IMR-90 (cell line): ENCODE results near the gene CDK6. TPM values are rescaled to one million over a fixed set of nuclear protein-coding genes. Genes with fewer than 3 reads are reported as not detected.
A peak's percentile ranks its signal among the peaks of the same experiment; 100 is the strongest.

ENCODE experiments used
- ATAC-seq: fragments of 200-7000 bp; cut with Tn5 transposase; 2 replicates; pipeline ENCODE4 v1.9.1; 2020; ENCODE audit warnings: low read depth, mild to moderate bottlenecking, moderate library complexity
- BruUV-seq: library from RNA; stranded (reverse); fragments of 400-500 nt; replicated peaks from 2 replicates; lab custom pipeline; 2021; lab: Mats Ljungman, UMichigan
- CTCF ChIA-PET: fragments of 300-600 bp; formaldehyde crosslinking; extraction: SDS; loops from one replicate; lab custom pipeline; 2021; ENCODE audit warnings: antibody characterized with exemption; lab: Yijun Ruan, JAX
- POLR2A ChIA-PET: fragments of 300-600 bp; sonication (Branson Sonifier 250); formaldehyde crosslinking; loops from one replicate; lab custom pipeline; 2022; ENCODE audit warnings: antibody characterized with exemption; ENCODE audit not compliant: unreplicated experiment; lab: Charles Lee
- DNase-seq: peaks from one replicate; pipeline ENCODE4 v3.0.0; 2013
- H2AFZ ChIP-seq: replicated peaks from 2 replicates; pipeline ENCODE3; 2013; ENCODE audit warnings: low read length, mild to moderate bottlenecking; ENCODE audit not compliant: poor library complexity
- H2AK5ac ChIP-seq: 2 replicates; pipeline ENCODE4 v1.6.1; 2013; ENCODE audit warnings: low read depth, low read length, inconsistent platforms
- H2AK9ac ChIP-seq: replicated peaks from 2 replicates; pipeline ENCODE3; 2013; ENCODE audit warnings: mild to moderate bottlenecking, low read depth, low read length, moderate library complexity; ENCODE audit not compliant: poor library complexity
- H2BK120ac ChIP-seq: 2 replicates; pipeline ENCODE4 v1.6.1; 2013; ENCODE audit warnings: low read depth, low read length, inconsistent platforms
- H2BK15ac ChIP-seq: 3 replicates; pipeline ENCODE4 v1.6.1; 2013; ENCODE audit warnings: low read depth, low read length, inconsistent platforms
- H2BK20ac ChIP-seq: 2 replicates; pipeline ENCODE4 v1.6.1; 2013; ENCODE audit warnings: low read depth, mild to moderate bottlenecking, inconsistent platforms, low read length, moderate library complexity
- H2BK5ac ChIP-seq: 2 replicates; pipeline ENCODE4 v1.6.1; 2013; ENCODE audit warnings: mild to moderate bottlenecking, low read depth, low read length, inconsistent platforms; ENCODE audit not compliant: poor library complexity, severe bottlenecking
- H3K14ac ChIP-seq: replicated peaks from 2 replicates; pipeline ENCODE4 v1.6.1; 2013; ENCODE audit warnings: low read depth, low read length, inconsistent platforms
- H3K18ac ChIP-seq: 2 replicates; pipeline ENCODE4 v1.6.1; 2013; ENCODE audit warnings: low read depth, low read length, control low read depth
- H3K23ac ChIP-seq: 2 replicates; pipeline ENCODE4 v1.6.1; 2013; ENCODE audit warnings: low read depth, low read length, inconsistent platforms
- H3K27ac ChIP-seq: 2 replicates; pipeline ENCODE4 v1.5.1; 2013; ENCODE audit warnings: mild to moderate bottlenecking, control low read depth, low read length; ENCODE audit not compliant: insufficient read depth
- H3K27me3 ChIP-seq: 2 replicates; pipeline ENCODE4 v1.6.1; 2013; ENCODE audit warnings: low read length; ENCODE audit not compliant: control insufficient read depth, insufficient read depth
- H3K36me3 ChIP-seq: 2 replicates; pipeline ENCODE4 v1.6.1; 2013; ENCODE audit warnings: low read length, mixed read lengths; ENCODE audit not compliant: control insufficient read depth, insufficient read depth
- H3K4ac ChIP-seq: 2 replicates; pipeline ENCODE4 v1.6.1; 2013; ENCODE audit warnings: low read depth, low read length, inconsistent platforms
- H3K4me1 ChIP-seq: 2 replicates; pipeline ENCODE4 v1.6.1; 2013; ENCODE audit warnings: low read length, mixed read lengths; ENCODE audit not compliant: control insufficient read depth, insufficient read depth
- H3K4me2 ChIP-seq: 2 replicates; pipeline ENCODE4 v1.6.1; 2013; ENCODE audit warnings: low read depth, mild to moderate bottlenecking, control low read depth, low read length, moderate library complexity
- H3K4me3 ChIP-seq: 2 replicates; pipeline ENCODE4 v1.5.1; 2013; ENCODE audit warnings: low read depth, mild to moderate bottlenecking, control low read depth, low read length, moderate library complexity; ENCODE audit not compliant: insufficient read depth
- H3K56ac ChIP-seq: 2 replicates; pipeline ENCODE4 v1.6.1; 2013; ENCODE audit warnings: low read length, inconsistent platforms; ENCODE audit not compliant: insufficient read depth; ENCODE audit errors: extremely low read depth
- H3K79me1 ChIP-seq, 2 experiments: 2 replicates each; pipeline ENCODE4 v1.6.1; 2013; ENCODE audit warnings: low read length in 2 of 2, inconsistent platforms in 1 of 2, low read depth in 1 of 2
- H3K9ac ChIP-seq: 2 replicates; pipeline ENCODE4 v1.6.1; 2013; ENCODE audit warnings: low read depth, low read length, control low read depth
- H3K9me1 ChIP-seq: 2 replicates; pipeline ENCODE4 v1.6.1; 2013; ENCODE audit warnings: low read length, inconsistent platforms; ENCODE audit not compliant: insufficient read depth
- H3K9me3 ChIP-seq: 2 replicates; pipeline ENCODE4 v1.6.1; 2013; ENCODE audit warnings: low read length; ENCODE audit not compliant: control insufficient read depth, insufficient read depth
- H4K20me1 ChIP-seq: 2 replicates; pipeline ENCODE4 v1.6.1; 2013; ENCODE audit warnings: low read length, inconsistent platforms; ENCODE audit not compliant: insufficient read depth
- H4K5ac ChIP-seq: 2 replicates; pipeline ENCODE4 v1.6.1; 2013; ENCODE audit warnings: mild to moderate bottlenecking, low read depth, low read length, control low read depth
- H4K8ac ChIP-seq, 2 experiments: 2 replicates each; pipeline ENCODE4 v1.6.1; 2013; ENCODE audit warnings: low read depth in 2 of 2, low read length in 2 of 2, control low read depth in 1 of 2, inconsistent platforms in 1 of 2
- H4K91ac ChIP-seq: 2 replicates; pipeline ENCODE4 v1.6.1; 2013; ENCODE audit warnings: low read depth, low read length, inconsistent platforms; ENCODE audit not compliant: insufficient read depth
- BHLHE40 ChIP-seq: fragments of 150-350 bp; IDR thresholded peaks from 2 replicates; pipeline ENCODE4 v1.6.1; 2016; ENCODE audit warnings: mild to moderate bottlenecking, low read depth, low read length
- CEBPB ChIP-seq: IDR thresholded peaks from 2 replicates; pipeline ENCODE4 v1.6.1; 2012; ENCODE audit warnings: low read depth, low read length, improper control_type of control experiment
- CHD1 ChIP-seq: IDR thresholded peaks from 2 replicates; pipeline ENCODE4 v1.6.1; 2012; ENCODE audit warnings: low read depth, low read length, improper control_type of control experiment
- CTCF ChIP-seq: conservative IDR thresholded peaks from 2 replicates; pipeline ENCODE4 v1.5.1; 2012; ENCODE audit warnings: mild to moderate bottlenecking, low read depth, low read length, improper control_type of control experiment
- ELK1 ChIP-seq: fragments of 150-350 bp; IDR thresholded peaks from 2 replicates; pipeline ENCODE4 v1.6.1; 2016; ENCODE audit warnings: low read depth, mild to moderate bottlenecking, low read length, moderate library complexity, borderline replicate concordance
- FOS ChIP-seq: fragments of 150-350 bp; IDR thresholded peaks from 2 replicates; pipeline ENCODE4 v1.6.1; 2016; ENCODE audit warnings: low read depth, low read length
- MAFK ChIP-seq: IDR thresholded peaks from 2 replicates; pipeline ENCODE4 v1.6.1; 2012; ENCODE audit warnings: low read depth, low read length, improper control_type of control experiment
- MAZ ChIP-seq: IDR thresholded peaks from 2 replicates; pipeline ENCODE4 v1.6.1; 2012; ENCODE audit warnings: low read depth, mild to moderate bottlenecking, low read length, improper control_type of control experiment, moderate library complexity, borderline replicate concordance
- MXI1 ChIP-seq: IDR thresholded peaks from 2 replicates; pipeline ENCODE4 v1.6.1; 2012; ENCODE audit warnings: low read depth, mild to moderate bottlenecking, low read length, moderate library complexity, borderline replicate concordance
- NFE2L2 ChIP-seq: fragments of 150-350 bp; IDR thresholded peaks from 2 replicates; pipeline ENCODE4 v1.6.1; 2016; ENCODE audit warnings: low read depth, mild to moderate bottlenecking, low read length
- POLR2A ChIP-seq: IDR thresholded peaks from 2 replicates; pipeline ENCODE4 v1.6.1; 2012; ENCODE audit warnings: mild to moderate bottlenecking, low read depth, low read length
- RAD21 ChIP-seq: IDR thresholded peaks from 2 replicates; pipeline ENCODE4 v1.6.1; 2012; ENCODE audit warnings: low read length, improper control_type of control experiment
- RCOR1 ChIP-seq: IDR thresholded peaks from 2 replicates; pipeline ENCODE4 v1.6.1; 2012; ENCODE audit warnings: mild to moderate bottlenecking, low read length, improper control_type of control experiment; ENCODE audit not compliant: insufficient replicate concordance
- RFX5 ChIP-seq: IDR thresholded peaks from 2 replicates; pipeline ENCODE4 v1.8.0; 2012; ENCODE audit warnings: low read depth, mild to moderate bottlenecking, low read length, moderate library complexity
- USF2 ChIP-seq: fragments of 150-350 bp; IDR thresholded peaks from 2 replicates; pipeline ENCODE4 v1.6.1; 2017; ENCODE audit warnings: mild to moderate bottlenecking, antibody characterized with exemption, low read length, low read depth
- WGBS, 2 experiments: methylation state at CpG; one replicate each; pipeline versions ENCODE4 v1.1.5 to v1.1.7; 2013; ENCODE audit warnings: missing lambda C conversion rate in 2 of 2; ENCODE audit not compliant: insufficient read length in 1 of 2; ENCODE audit errors: extremely low coverage in 2 of 2; 5-methylcytosine and 5-hydroxymethylcytosine counted together
- dilution Hi-C: fragments of 300-500 bp; cut with HindIII; formaldehyde crosslinking; loops from one replicate; pipeline ENCODE4 v1.14.3; 2018; ENCODE audit warnings: low sequenced_read_pairs; ENCODE audit not compliant: unreplicated experiment
- in situ Hi-C: fragments of 300-500 bp; cut with MboI; formaldehyde crosslinking; loops from 3 replicates; pipeline ENCODE4 v1.14.3; 2019; ENCODE audit warnings: low sequenced_read_pairs, inconsistent platforms, mixed read lengths
- intact Hi-C: fragments of 100-400 bp; cut with micrococcal nuclease; formaldehyde crosslinking; loops from 2 replicates; pipeline ENCODE4 v1.10.0; 2022
- polyA plus RNA-seq, 3 experiments: library from polyadenylated mRNA; depleted of rRNA; stranded (reverse); fragments of >200 nt; gene quantifications; 2 replicates each; pipeline ENCODE4 v1.2.3, GENCODE V29; 2012; ENCODE audit warnings: low replicate concordance in 1 of 3
- total RNA-seq: library from RNA; depleted of rRNA; stranded (reverse); fragments of >200 nt; gene quantifications from 2 replicates; pipeline ENCODE4 v1.2.3, GENCODE V29; 2012

Gene CDK6
- total and polyA plus RNA-seq, 2 of the 4 experiments (the other 2 are of a cell fraction), result 21.5 to 195 TPM

- ATAC-seq (peak; percentile 43), DNase-seq (peak; percentile 90)
- BruUV-seq, result no TSS peak
- ChIA-PET POLR2A (no interaction called here), CTCF (no interaction called here)
- H4K8ac ChIP-seq, result no peak overlapping the region
- no peak overlapping the region for H4K5ac ChIP-seq
- H3K4me3 ChIP-seq, result no peak overlapping the region
- peaks cover 16% of the 10 kb centered on the region for H4K20me1 ChIP-seq
- 0 out of 3 replicates have a peak overlapping the region, but pooled peaks have one; percentile 4 for H2BK15ac ChIP-seq
- peak overlapping the region; percentile 12; the same call in 1 of the 2 replicates for H3K4ac ChIP-seq
- H3K23ac ChIP-seq, result peak overlapping the region; percentile 36; the same call in 1 of the 2 replicates
- no peak overlapping the region for H2AFZ ChIP-seq
- peak overlapping the region; percentile 66; the same call in 1 of the 2 replicates for H3K4me2 ChIP-seq
- peaks cover 6% of the 10 kb centered on the region for H3K4me1 ChIP-seq
- H2BK120ac ChIP-seq, result peak overlapping the region; percentile 11; the same call in 1 of the 2 replicates
- WGBS, 2 experiments, result no CpG with 5 or more reads among the region's 4 CpGs
- H3K36me3 ChIP-seq, result peaks cover 10% of the 10 kb centered on the region
- H3K18ac ChIP-seq, result peak overlapping the region; percentile 39; the same call in 1 of the 2 replicates
- H3K27me3 ChIP-seq, result no peaks in the 10 kb centered on the region
- no peak overlapping the region for H3K56ac ChIP-seq
- no peak overlapping the region for H2AK9ac ChIP-seq
- dilution Hi-C loops, result no loop called here
- H3K9me3 ChIP-seq, result no peaks in the 10 kb centered on the region
- no peak overlapping the region for H4K91ac ChIP-seq
- peaks cover 12% of the 10 kb centered on the region for H3K9me1 ChIP-seq
- H2BK5ac ChIP-seq, result peak overlapping the region; percentile 83
- H2BK20ac ChIP-seq, result peak overlapping the region; percentile 20
- peak overlapping the region; percentile 5; the same call in 1 of the 2 replicates for H3K9ac ChIP-seq
- intact Hi-C loops, result no loop called here
- in situ Hi-C loops, result no loop called here
- H2AK5ac ChIP-seq, result no peak overlapping the region
- peaks cover 31 to 53% of the 10 kb centered on the region in 2 experiments for H3K79me1 ChIP-seq
- H3K27ac ChIP-seq, result no peak overlapping the region
- peak overlapping the region; percentile 2; the same call in 1 of the 2 replicates for H3K14ac ChIP-seq
- TF ChIP-seq RFX5 (no peak), FOS (peak; percentile 91), RCOR1 (no peak), USF2 (no peak), POLR2A (no peak), MXI1 (no peak), NFE2L2 (0 out of 2 replicates have a peak, but pooled peaks have one; percentile 24), CTCF (no peak), ELK1 (no peak), BHLHE40 (no peak), RAD21 (no peak), MAZ (no peak), MAFK (peak; percentile 87), CEBPB (peak; percentile 46; the same call in 1 of the 2 replicates), CHD1 (no peak)
Measured at GRCh38 chr7:92634924-92635519, 201.4 kb downstream of the CDK6 start.
